Measurements from ENCODE around the gene RDX. TPM values are rescaled to one million over a fixed set of nuclear protein-coding genes. Genes with fewer than 3 reads are reported as not detected.

Gene RDX
- total RNA-seq, 2 experiments from 2014 or later = 53.9 to 61.7 TPM

DNA sequence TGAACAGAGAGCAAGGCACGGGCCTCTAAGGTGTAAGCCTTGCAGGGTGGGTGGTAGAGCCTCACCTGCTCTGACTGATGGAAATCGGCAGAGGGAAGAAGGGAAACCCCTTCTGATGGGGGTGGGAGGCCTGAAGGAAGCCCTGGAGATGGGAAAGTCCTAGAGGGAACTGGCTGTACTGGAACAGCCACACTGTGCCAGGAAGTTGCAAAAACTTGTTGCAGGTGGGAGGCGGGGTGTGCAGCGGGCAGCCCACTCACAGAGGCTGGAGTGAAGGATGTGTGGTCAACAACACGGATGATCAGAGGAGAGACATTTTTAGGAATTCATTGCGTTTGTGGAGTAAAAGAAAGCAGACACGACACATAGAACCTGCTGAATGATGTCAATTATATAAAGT, 112.0 kb downstream of the RDX start:
- no peak for ATAC-seq
- intact Hi-C loops (cut with DNase I, micrococcal nuclease) = no loop called here
- ChIA-PET CTCF (interaction anchor here (0.6 kb wide), 1 partner anchor 9 kb away, joined by 3 read pairs; no protein-coding TSS in a partner anchor), POLR2A (no interaction called here)
- no peak for DNase-seq
- Mint-ChIP-seq H3K4me3 (no peak overlapping the region), H3K27ac (no peak overlapping the region), H3K4me1 (no peaks in the 10 kb centered on the region), H3K27me3 (no peaks in the 10 kb centered on the region), H3K36me3 (ENCODE audit: low read depth) (no peaks in the 10 kb centered on the region), H3K9me3 (ENCODE audit: low read depth) (no peaks in the 10 kb centered on the region)

DNA sequence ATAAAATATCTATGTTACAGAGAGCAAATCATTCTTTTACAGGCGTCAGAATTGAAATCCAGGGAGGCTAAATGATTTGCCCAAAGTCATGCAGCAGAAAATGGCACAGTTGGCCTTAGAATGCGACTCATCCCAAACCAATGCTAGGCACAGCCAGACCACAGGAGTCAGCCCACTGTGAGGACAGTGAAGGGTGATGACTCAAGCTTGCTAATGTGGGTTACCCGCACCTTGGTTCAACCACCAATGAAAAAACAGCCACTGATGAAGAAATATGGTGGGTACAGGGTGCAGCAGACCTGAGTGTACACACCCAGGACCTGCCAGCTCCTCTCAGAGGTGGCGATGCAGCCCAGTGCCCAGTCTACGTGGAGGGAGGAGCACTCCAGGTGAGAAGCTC, 113.5 kb downstream of the RDX start:
- no peak for DNase-seq
- CTCF ChIA-PET = no interaction called here
- Mint-ChIP-seq H3K27ac (no peak overlapping the region), H3K4me3 (no peak overlapping the region), H3K27me3 (no peaks in the 10 kb centered on the region), H3K9me3 (ENCODE audit: low read depth) (no peaks in the 10 kb centered on the region), H3K4me1 (no peaks in the 10 kb centered on the region), H3K36me3 (ENCODE audit: low read depth) (no peaks in the 10 kb centered on the region)
- intact Hi-C loops (cut with DNase I, micrococcal nuclease) = no loop called here
- no peak for ATAC-seq
- POLR2A ChIA-PET = interaction anchor here (0.6 kb wide), 1 partner anchor 1007 kb away, joined by 5 read pairs; no protein-coding TSS in a partner anchor

DNA sequence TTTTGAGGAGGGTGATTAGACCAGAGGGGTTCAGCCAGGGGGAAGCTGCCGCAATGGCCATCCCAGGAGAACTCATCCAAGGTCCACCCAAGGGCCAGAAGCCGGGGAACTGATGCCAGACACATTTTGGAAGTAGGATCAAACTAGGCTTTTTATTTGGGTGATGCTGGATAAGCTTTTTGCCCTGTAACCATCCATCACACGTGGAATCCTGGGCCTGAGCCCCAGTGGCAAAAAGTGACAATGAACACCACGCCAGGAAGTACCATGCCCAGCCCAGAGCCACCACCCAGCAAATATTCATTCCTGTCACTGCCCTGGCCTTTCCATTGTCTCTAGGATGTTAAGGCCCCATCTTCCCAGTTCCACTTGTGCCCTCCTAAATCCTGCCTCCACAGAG, 117.3 kb downstream of the RDX start:
- ATAC-seq (no peak), DNase-seq (no peak)
- H3K4me1 Mint-ChIP-seq = peaks cover 2% of the 10 kb centered on the region
- POLR2A ChIA-PET = interaction anchor here (0.6 kb wide), 1 partner anchor 1115 kb away, joined by 3 read pairs; no protein-coding TSS in a partner anchor
- peaks cover 2% of the 10 kb centered on the region for H3K27me3 Mint-ChIP-seq
- no peak overlapping the region for H3K27ac Mint-ChIP-seq
- no peaks in the 10 kb centered on the region for H3K36me3 Mint-ChIP-seq (ENCODE audit: low read depth)
- CTCF ChIA-PET = interaction anchor here (1.1 kb wide), 1 partner anchor 12 kb away, joined by 6 read pairs; no protein-coding TSS in a partner anchor
- no peak overlapping the region for H3K4me3 Mint-ChIP-seq
- no peaks in the 10 kb centered on the region for H3K9me3 Mint-ChIP-seq (ENCODE audit: low read depth)
- intact Hi-C loops (cut with DNase I, micrococcal nuclease) = no loop called here

DNA sequence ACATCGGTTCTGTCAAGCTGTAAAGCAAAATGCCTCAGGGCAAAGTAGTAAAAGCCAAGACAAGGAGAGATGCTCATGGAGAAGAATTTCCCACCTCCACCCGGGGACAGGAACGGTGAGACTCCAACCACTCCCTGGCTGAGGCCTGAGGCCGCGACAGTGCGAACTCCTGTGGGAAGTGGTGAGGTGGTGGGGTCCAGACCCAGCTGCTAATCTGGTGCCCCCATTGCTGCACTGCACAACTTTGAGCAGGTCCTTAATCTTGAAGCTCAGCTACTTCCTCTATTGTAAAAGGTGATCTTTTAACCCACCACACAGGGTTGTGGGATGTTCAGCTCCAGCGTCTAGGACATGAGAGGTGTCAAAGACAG, 119.3 kb downstream of the RDX start:
- peaks cover 6% of the 10 kb centered on the region for H3K4me1 Mint-ChIP-seq
- intact Hi-C loops (cut with DNase I, micrococcal nuclease) = no loop called here
- CTCF ChIA-PET = interaction anchor here (0.6 to 1.2 kb wide), 3 partner anchors 11 to 200 kb away, joined by 3 to 4 read pairs (median 3); no protein-coding TSS in a partner anchor

DNA sequence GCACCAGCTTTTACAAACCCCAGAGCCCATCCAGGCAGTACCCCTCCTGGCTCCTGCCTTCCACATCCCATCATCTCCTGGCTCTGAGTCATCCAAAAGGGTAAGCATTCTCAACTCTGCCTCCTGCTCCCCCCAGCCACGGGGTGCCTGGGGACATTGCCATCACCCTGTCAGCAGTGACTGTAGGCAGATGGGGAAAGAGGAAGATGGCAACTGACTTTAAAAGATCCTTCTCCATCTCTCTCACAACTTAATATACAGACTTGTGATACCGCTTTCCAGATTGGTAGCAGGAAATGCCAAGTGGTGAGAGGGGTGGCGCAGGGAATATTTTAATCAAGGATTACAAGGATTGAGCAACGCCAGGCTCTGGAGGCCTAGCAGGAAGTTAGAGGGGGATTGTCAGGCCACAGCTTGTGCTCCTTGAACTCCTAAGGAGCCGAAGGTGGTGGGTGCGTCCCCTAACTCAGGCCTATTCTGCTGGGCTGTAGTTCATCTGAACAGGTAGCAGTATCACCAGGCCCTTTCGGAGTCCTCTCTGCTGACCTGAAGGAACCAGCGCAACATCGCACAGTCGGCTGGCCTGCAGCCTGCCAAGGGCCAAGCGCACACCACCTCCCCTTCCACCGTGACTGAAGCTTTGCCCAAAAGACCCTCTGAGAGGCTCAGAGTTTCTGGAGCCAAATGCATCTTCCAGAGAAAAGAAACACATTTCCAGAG, 119.9 kb downstream of the RDX start:
- no peaks in the 10 kb centered on the region for H3K9me3 Mint-ChIP-seq (ENCODE audit: low read depth)
- ChIA-PET POLR2A (no interaction called here), CTCF (interaction anchor here (0.6 to 2.5 kb wide), 5 partner anchors 8 to 201 kb away, joined by 3 to 9 read pairs (median 3); no protein-coding TSS in a partner anchor)
- ATAC-seq (no peak), DNase-seq (no peak)
- no peak overlapping the region for H3K27ac Mint-ChIP-seq
- H3K36me3 Mint-ChIP-seq (ENCODE audit: low read depth) = no peaks in the 10 kb centered on the region
- H3K27me3 Mint-ChIP-seq = peaks cover 15% of the 10 kb centered on the region
- peaks cover 6% of the 10 kb centered on the region for H3K4me1 Mint-ChIP-seq
- intact Hi-C loops (cut with DNase I, micrococcal nuclease) = no loop called here
- no peak overlapping the region for H3K4me3 Mint-ChIP-seq

More for the DNA sequence above, 119.3 kb downstream of the RDX start:
- no peak for ATAC-seq
- POLR2A ChIA-PET = no interaction called here
- H3K27ac Mint-ChIP-seq = no peak overlapping the region
- H3K36me3 Mint-ChIP-seq (ENCODE audit: low read depth) = no peaks in the 10 kb centered on the region
- no peaks in the 10 kb centered on the region for H3K9me3 Mint-ChIP-seq (ENCODE audit: low read depth)
- no peak for DNase-seq
- H3K27me3 Mint-ChIP-seq = peaks cover 11% of the 10 kb centered on the region
- no peak overlapping the region for H3K4me3 Mint-ChIP-seq

DNA sequence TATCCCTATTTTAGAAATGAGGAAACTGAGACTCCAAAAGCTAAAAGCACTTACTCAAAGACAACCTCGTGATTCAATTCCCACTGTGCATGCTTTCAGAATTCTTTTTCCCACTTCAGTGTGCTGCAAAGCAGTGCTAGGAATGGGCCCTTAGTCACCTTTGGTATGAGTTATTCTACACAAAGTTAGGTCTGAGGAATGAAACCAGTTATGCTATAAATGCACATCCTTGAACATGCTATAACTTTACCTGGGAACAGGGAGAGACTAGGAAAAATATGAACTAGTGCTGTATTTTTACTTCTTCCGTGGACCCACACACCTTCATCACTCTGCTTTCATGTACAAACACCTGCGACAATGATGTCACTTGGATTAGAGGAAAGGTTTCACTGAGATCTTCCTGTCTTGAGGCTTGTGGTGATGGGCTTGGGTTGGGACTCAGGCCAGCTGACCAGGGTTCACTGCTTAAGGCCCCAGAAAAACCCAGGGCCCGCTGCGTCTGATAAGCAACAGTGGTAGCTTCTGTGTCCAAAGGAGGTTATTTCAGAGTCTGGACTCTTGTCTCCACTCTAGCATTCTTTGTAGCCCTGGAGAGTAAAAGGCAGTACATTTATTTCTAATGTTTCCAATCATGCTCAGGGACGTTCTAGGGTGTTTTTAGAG, 121.6 kb downstream of the RDX start:
- ATAC-seq = no peak
- peaks cover 6% of the 10 kb centered on the region for H3K4me1 Mint-ChIP-seq
- CTCF ChIA-PET = interaction anchor here (0.5 to 2.5 kb wide), 12 partner anchors 9 to 1107 kb away, joined by 3 to 9 read pairs (median 4); no protein-coding TSS in a partner anchor
- H3K4me3 Mint-ChIP-seq = no peak overlapping the region
- peaks cover 16% of the 10 kb centered on the region for H3K27me3 Mint-ChIP-seq
- POLR2A ChIA-PET = interaction anchor here (0.6 kb wide), 1 partner anchor 24 kb away, joined by 5 read pairs; no protein-coding TSS in a partner anchor
- no peak overlapping the region for H3K27ac Mint-ChIP-seq
- H3K9me3 Mint-ChIP-seq (ENCODE audit: low read depth) = no peaks in the 10 kb centered on the region
- intact Hi-C loops (cut with DNase I, micrococcal nuclease) = loop anchor here in 1 of 2 experiments (1.0 to 5.0 kb wide), 2 partner anchors 227 to 259 kb away; no protein-coding TSS in a partner anchor
- H3K36me3 Mint-ChIP-seq (ENCODE audit: low read depth) = no peaks in the 10 kb centered on the region
- DNase-seq = no peak

DNA sequence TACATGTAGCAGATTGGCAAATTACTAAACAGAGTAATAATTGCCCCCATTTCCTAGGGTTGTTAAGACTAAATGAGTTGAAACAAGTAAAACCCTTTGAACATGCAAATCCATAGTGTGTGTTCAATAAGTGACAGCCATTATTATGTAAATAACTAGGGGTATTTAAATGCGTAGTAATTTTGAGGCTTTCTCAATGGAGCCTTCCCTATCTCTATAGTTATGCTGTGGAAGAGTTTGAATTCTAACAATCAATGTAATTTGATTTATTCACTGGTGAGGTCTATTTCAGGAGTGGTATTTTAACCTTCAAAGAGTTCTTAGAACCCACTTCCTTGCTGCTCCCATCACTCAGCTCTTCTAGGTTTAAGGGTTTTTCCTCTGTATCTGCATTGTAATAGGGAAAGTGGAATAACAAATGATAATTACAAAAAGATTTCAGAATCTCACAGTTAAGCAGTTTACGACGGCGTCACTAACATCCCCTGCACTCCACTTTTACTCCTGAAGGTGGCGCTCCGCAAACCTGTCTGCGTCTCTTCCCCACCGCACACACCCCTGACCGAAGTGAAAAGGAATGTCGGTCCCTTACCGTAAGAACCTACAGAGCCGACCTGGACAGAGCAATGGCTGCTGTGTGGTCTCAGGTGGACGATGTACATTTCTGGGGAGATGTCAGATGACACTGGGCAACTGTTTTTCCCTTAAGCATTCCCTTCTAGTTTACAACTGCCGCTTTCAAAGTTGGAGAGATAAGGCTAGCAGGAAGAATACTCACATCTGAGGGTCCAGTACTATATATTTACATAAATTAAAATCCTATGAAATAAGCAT, 122.4 kb downstream of the RDX start:
- Mint-ChIP-seq H3K27ac (no peak overlapping the region), H3K4me3 (no peak overlapping the region), H3K4me1 (peaks cover 6% of the 10 kb centered on the region), H3K36me3 (ENCODE audit: low read depth) (no peaks in the 10 kb centered on the region), H3K27me3 (peaks cover 16% of the 10 kb centered on the region), H3K9me3 (ENCODE audit: low read depth) (no peaks in the 10 kb centered on the region)
- CTCF ChIA-PET = interaction anchor here (0.5 to 2.5 kb wide), 14 partner anchors 8 to 1108 kb away, joined by 3 to 9 read pairs (median 4); no protein-coding TSS in a partner anchor
- intact Hi-C loops (cut with DNase I, micrococcal nuclease) = loop anchor here in 1 of 2 experiments (1.0 to 5.0 kb wide), 2 partner anchors 227 to 259 kb away; no protein-coding TSS in a partner anchor
- DNase-seq (peak; percentile 84), ATAC-seq (peak; percentile 88)
- POLR2A ChIA-PET = interaction anchor here (0.6 kb wide), 1 partner anchor 24 kb away, joined by 5 read pairs; no protein-coding TSS in a partner anchor

DNA sequence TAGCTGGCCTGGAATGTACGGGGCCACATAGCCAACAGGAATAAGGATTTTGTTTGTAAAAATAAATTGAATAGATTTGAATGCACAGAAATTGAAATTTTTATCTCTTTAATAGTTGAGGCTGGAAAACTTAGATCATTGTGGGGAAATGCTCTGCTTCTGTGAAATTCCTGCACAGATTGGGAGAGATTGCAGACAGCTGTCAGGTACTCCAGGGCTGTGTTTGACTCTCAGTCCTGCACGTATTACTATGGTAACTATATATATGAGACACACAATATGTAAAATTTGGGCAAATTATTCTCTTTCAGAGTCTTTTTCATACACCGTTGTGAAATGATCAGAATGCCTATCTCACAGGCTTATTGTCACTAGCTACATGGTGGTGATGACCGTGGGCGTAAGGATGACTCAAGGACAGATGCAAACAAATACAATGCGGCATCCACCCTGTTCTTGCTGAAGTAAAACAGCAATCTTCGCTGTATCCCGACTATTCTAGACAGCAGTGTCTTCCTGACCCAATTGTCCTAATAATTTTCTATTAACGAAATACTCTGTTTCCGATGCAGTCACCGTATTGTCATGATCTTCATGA, 123.8 kb downstream of the RDX start:
- ATAC-seq (no peak), DNase-seq (peak; percentile 31)
- Mint-ChIP-seq H3K4me1 (peaks cover 6% of the 10 kb centered on the region), H3K27ac (no peak overlapping the region), H3K9me3 (ENCODE audit: low read depth) (no peaks in the 10 kb centered on the region), H3K4me3 (no peak overlapping the region), H3K27me3 (peaks cover 16% of the 10 kb centered on the region), H3K36me3 (ENCODE audit: low read depth) (no peaks in the 10 kb centered on the region)
- intact Hi-C loops (cut with DNase I, micrococcal nuclease) = loop anchor here in 1 of 2 experiments (5.0 kb wide), 1 partner anchor 225 kb away; no protein-coding TSS in a partner anchor
- ChIA-PET POLR2A (no interaction called here), CTCF (interaction anchor here (1.0 to 1.5 kb wide), 3 partner anchors 16 to 95 kb away, joined by 3 to 4 read pairs (median 3); no protein-coding TSS in a partner anchor)

DNA sequence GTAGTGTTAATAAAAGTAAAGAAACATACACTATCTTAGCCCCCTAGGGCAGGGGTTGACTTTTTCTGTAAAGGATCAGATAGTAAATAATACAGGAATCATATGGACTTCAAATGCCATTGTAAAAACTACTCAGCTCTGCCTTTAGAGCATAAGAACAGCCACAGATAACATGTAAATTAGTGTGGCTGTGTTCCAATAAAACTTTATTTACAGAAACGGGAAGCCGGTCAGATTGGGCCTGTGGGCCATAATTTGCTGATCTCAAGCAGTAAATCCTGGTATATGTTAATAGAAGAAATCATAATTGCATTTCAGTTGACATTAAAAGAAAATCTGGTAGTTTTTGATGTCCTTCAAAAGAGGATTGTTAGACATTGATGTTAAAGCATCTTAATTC, 126.7 kb downstream of the RDX start:
- intact Hi-C loops (cut with DNase I, micrococcal nuclease) = loop anchor here in 1 of 2 experiments (5.0 kb wide), 1 partner anchor 222 kb away; no protein-coding TSS in a partner anchor

DNA sequence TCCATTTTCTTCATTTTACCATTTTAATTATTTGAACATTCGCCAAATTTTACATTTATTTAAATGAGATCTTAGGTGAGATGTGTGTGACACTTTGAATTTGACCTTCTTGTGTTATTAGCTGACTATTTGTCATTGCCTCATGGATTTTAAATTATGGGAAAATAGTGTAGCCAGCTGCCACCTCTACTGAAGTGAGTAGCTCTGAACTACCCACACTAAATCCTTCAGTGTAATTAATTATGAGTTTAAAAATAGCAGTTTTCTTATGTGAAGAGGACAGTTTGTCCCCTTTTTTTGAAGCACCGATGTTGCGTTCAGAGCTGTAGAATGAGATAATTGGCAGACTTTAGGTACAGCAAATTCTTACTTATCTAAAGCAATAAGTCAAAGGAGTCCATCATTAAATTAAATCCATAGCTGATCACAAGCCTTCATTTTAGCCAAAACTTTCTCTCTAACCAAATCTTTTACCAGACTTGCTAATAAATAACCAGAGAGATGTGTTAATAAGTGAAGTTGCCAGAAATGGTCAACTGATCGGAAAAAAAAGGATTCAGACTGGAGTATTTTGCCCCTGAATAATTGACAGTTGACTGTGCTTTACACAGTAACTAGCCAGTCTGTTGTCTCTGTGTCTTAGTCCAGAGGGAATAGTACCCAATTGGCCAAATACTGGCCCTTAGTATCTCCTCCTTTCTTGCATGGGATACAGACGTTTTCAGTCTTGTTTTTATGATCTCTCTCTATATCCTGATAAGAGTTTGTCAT, 128.2 kb downstream of the RDX start:
- H3K9me3 Mint-ChIP-seq (ENCODE audit: low read depth) = no peaks in the 10 kb centered on the region
- H3K4me1 Mint-ChIP-seq = no peaks in the 10 kb centered on the region
- no peak overlapping the region for H3K27ac Mint-ChIP-seq
- H3K36me3 Mint-ChIP-seq (ENCODE audit: low read depth) = no peaks in the 10 kb centered on the region
- H3K4me3 Mint-ChIP-seq = no peak overlapping the region
- POLR2A ChIA-PET = no interaction called here
- no peak for ATAC-seq
- intact Hi-C loops (cut with DNase I, micrococcal nuclease) = no loop called here
- CTCF ChIA-PET = no interaction called here
- no peak for DNase-seq
- H3K27me3 Mint-ChIP-seq = peaks cover 12% of the 10 kb centered on the region

More for the DNA sequence above, 126.7 kb downstream of the RDX start:
- no peak overlapping the region for H3K4me3 Mint-ChIP-seq
- peaks cover 6% of the 10 kb centered on the region for H3K4me1 Mint-ChIP-seq
- peaks cover 16% of the 10 kb centered on the region for H3K27me3 Mint-ChIP-seq
- H3K36me3 Mint-ChIP-seq (ENCODE audit: low read depth) = no peaks in the 10 kb centered on the region
- ChIA-PET POLR2A (no interaction called here), CTCF (no interaction called here)
- no peaks in the 10 kb centered on the region for H3K9me3 Mint-ChIP-seq (ENCODE audit: low read depth)
- ATAC-seq (no peak), DNase-seq (no peak)
- no peak overlapping the region for H3K27ac Mint-ChIP-seq

Data from activated CD4-positive, alpha-beta T cell treated with anti-CD3 and anti-CD28 coated beads for 36 hours (primary cell).